ENCODE results near the gene CAB39L.
"Not testable (repeated sequence)": the region's sequence is repeated elsewhere in the genome, so short reads cannot be mapped to it uniquely, and the experiment has no call there.

The CAB39L gene

DNA sequence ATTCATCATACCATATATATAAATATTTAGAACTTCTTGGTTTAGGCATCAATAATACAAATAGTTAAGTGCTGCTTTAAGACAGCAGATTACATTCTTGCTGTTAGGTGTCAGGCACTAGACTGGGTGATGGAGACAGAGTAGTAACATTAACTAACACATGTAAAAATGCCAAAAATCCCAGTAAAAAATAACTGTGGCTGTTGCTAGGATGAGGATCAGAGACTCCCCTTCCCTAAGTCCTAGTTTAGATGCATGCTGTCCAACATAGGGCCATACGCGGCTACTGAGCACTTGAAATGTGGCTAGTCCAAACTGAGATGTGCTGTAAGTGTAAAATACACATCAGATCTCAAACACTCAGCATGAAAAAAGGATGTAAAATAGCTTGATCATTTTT, 101.4 kb downstream of the CAB39L start:
- no peak for DNase-seq

DNA sequence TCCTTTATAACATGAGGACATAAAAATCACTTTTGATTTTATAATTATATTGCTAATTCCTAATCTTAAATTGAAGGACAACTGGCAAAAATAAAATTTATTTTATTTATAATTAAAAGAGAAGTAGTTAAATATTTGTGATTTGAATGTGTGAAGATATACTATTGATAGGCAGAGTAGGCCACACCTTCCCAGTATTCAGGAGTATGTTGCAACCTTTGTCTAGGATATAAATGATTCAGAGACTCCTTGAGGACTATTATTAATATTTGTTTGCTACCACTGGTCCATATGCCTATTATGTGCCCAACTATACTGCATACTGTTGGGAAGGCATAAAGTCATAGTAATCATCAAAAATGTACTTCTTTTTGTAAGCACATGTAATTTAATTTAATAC, 101.9 kb downstream of the CAB39L start:
- DNase-seq: no peak

DNA sequence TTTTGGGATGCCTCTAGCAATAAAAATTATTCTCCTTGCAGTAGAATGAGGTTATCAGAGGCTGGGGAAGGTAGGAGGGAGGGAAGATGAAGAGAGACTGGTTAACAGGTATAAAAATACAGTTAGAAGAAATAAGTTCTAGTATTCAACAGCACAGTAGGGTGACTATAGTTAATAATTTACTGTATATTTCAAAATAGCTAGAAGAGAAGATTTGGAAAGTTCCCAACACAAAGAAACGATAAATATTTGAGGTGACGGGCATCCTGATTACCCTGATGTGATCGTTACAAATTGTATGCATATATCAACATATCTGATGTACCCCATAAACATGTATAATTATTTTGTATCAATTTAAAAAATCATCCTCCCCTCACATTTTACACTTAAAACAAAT, 102.3 kb downstream of the CAB39L start:
- DNase-seq: no peak

DNA sequence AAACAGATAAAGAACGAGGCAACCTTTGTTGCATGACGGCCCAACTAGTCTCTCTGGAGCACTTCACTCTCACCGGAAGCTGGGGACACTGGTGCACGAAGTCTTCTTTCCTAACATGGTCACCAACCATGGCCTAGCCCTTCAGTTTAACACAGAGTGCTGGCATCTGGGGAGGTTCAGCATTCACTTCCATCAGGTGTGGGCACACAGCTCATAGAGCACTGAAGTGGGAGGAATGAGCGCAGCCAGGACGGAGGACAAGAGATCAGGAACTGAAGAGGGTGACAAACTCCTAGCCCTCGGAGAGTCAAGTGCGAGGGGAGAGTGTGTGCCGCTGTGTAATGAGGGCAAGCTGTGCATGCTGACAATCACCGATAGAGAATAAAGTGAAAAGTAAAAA, 103.7 kb downstream of the CAB39L start:
- no peak for DNase-seq

DNA sequence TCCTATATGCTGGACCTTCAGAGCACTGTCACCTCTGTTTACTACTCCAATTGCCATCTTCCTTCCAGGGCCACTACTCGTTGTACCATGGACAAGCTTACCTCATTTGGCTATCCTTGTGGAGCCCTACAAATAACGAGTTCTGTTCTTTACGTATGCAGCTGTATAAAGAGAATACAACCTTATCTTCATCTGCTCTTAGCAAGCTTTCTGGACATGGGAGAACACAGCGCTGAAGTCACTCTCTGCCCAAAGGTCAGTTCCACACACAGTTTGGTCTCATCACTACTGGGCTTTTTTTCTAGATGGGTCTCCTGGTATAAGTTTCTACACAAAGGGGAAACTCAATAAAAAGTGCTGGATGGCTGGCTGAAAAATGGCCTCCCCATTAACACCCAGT, 107.2 kb downstream of the CAB39L start:
- no peak for DNase-seq

DNA sequence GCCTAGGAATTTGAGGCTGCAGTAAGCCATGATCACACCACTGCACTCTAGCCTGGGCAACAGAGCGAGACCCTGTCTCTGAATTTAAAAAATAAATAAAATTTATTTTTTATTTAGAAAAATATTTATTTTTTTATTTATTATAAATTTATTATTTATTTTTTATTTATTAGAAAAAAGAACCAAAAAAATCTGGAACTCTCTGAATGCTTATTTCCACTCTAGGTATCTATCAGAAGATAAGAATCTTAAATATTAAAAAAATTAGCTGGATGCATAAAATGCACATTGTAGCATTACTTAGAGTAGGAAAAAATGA, 113.4 kb downstream of the CAB39L start:
- no peak for DNase-seq

DNA sequence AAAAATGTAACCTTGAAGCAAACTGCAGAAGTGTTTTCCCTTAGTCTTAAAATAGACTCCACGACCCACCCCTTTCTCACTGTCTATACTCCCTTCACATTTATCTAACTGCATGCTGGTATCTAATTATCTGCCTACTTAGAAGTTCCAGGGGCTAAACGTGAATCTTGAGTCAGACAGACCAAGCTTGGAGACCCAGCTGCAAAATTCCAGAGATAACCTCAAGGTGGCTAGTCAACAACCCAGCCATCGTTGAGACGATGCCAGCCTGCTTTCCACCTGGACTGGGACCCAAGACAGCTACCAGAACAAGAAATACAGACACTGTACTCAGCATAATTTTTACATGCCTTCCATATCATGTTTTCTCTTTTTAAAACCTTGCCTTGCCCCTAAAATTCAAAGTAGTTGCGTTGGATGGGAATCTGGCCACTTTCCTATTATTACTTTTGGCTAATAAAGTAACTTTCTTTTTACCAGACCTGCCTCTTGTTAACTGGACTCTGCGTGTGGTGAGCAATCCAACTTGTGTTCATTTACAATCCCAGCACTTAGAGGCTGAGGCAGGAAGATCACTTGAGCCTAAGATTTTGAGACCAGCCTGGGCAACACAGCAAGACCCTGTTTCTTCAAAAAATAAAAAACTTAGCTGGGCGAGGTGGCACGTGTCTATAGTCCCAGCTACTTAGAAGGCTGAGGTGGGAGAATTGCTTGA, 113.9 kb downstream of the CAB39L start:
- no peak for DNase-seq

DNA sequence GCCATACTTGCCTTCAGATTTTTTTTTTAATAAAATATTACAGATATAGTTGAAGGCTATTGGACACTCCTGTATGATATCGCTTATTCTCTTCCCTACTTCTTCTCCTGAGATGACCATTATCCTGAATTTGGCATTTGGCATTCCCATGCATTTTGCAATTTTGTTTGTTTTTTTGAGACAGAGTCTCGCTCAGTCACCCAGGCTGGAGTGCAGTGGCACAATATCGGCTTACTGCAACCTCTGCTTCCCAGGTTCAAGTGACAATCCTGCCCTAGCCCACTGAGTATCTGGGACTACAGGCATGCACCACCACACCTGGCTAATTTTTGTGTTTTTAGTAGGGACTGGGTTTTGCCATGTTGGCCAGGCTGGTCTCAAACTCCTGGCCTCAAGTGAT, 116.7 kb downstream of the CAB39L start:
- DNase-seq: not testable (repeated sequence)

DNA sequence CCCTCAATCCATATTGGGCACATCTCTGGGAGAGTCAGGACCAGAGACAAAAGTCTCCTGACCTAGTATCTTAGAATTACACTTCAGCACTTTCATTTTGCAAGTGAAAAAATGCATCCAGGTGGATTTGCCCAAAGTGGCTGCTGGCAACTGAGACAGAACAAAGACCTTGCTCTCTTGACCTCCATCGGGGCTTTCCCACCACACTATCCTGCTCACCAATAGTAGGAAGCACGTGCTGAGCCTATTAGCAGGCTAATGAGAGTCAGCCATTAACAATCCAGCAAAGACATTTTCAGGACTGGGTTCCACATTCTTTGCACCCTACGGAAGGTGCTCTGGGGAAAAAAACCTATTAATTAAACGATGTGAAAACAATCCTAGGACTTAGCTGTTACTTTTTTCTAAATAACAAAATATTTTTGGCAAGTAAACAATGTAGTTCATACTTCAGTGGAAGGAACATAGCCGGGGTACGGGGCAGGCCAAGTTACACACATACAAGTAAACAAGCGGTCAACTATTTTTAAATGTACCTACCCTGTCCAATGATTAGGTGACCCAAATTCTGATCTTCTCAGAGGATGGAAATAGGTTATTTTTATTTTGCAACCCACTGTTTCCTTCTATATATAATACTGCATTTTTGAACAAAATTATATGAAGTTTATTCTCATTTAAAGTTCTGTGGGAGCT, 117.5 kb downstream of the CAB39L start:
- DNase-seq: no peak

DNA sequence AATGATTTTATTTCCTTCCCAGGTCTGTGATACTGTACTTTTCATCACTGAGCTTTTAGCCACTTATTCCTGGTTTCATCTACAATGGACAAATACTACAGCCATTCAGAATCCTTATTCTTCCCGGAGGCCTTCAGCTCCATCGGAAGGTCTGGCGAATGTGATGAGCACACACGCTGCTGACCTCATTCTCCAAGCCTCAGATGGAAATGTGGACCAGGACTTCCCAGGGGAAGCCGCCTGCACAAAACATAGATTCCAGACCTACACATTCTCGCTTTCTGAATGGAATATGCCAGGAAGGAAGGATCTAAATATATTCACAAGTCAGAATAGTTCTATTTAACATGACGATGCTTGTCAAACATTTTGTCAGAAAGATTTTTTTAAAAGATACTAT, 120.5 kb downstream of the CAB39L start:
- DNase-seq: no peak

DNA sequence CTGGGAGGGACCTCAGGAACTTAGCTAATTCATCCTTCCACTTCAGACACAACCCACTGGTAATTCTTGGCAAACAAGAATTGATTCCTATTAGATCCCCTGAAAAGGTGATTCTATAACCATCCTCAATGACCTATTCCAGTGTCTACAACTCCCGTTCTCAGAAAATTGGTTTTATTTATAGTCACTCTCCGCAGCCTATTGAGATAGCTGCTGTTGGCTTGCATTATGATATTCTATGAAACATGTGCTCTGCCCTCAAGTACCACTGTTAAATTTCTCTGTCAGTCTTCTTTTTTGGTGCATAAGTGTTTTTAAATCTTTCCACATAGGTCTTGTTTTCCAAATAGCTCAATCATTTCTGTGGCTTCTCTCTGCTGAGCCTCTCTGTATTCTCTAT, 121.2 kb downstream of the CAB39L start:
- no peak for DNase-seq

DNA sequence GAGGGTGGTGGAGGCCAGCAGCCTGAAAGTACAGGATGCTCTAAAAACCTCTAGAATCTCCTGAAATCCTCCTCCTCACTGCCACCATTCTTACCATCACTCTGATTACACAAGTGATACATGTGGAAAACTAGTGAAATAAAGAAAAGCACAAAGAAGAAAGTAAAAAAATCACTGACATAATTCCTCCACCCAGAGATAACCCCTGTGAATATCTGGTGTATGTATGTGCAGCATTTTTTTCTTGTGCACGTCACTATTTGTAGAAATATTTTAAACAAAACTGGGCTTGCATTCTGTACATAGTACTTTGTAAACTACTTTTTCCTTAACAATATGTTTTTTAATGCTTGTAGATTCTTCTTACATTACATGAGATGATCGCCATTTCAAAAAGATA, 122.9 kb downstream of the CAB39L start:
- no peak for DNase-seq

DNA sequence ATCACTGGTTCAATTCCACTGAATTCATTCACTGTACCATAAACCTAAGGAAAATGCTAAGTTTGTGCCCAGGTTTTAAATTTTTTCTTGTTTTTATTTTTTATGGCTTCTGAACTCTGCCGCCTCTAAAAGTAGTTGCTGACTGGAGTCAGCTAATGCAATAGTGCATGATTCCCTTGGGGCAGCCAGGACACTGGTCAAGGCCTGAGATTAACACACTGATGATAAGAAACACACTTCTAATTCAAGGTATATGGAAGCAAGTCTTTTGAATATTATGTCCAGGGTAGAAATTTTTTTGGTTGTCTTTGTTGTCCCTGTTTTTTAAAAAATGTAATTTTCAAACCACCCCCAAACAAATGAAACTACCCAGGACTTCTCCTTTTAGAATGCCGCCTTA, 123.9 kb downstream of the CAB39L start:
- DNase-seq: no peak

DNA sequence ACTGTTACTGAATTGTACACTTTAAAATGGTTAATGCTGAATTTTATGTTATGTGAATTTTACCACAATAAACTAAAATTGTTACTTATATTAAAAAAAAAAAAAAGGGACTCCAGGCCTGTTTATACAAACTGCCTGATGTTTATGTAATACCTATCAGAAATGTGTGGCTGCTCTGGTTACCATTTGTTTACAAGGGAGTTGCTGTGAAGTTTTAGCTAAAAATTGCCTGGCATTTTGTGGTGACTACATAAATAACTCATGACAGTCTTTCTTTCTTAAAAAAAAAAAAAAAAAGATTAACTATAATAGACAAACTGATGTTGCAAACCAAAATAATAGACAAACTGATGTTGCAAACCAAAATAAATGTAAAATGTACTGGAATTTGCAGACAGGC, 124.3 kb downstream of the CAB39L start:
- DNase-seq: no peak

DNA sequence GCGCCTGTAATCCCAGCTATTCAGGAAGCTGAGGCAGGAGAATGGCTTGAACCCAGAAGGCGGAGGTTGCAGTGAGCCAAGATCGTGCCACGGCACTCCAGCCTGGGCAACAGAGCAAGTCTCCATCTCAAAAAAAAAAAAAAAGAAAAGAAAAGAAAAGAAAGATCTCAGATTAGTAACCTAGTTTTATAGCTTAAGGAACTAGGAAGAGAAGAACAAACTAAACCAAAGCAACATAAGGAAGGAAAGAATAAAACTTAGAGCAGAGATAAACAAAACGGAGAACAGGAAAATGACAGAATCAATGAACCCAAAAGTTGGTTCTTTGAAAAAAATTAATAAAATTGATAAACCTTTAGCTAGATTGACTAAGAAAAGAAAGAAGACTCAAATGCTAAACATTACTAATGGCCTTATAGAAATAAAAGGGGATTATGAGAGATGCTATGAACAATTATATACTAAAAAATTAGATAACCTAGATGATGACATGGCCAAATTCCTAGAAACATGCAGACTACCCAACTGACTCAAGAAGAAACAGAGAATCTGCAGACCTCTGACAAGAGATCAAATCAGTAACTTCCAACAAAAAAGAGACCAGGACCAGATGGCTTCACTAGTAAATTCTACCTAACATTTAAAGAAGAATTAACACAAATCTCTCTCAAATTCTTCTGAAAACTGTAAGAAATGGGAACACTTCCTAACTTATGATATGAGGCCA, 127.9 kb downstream of the CAB39L start:
- no peak for DNase-seq

DNA sequence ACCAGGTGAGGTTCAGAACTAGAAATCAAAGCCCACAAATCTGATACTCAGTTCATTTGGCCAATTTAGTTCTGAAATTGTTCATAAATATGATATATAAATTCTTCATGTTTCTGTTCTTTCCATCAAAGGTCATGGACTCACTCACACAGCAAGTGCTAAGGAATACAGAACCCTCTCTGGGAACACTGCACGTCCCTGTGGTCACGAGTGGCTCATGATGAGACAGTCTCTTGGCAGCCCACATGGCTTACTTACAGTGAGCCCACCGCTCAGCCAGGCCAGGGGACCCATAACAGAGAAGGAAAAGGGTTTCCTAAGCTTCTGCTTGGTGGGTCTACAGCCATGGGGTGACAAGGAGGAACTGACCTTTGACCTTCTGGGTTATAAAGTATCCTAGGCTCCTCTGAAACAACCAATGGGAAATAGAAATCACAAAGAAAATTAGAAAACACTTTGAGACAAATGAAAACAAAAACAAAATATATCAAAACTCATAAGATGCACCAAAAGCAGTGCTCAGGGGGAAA, 128.8 kb downstream of the CAB39L start:
- DNase-seq: peak; percentile 28

DNA sequence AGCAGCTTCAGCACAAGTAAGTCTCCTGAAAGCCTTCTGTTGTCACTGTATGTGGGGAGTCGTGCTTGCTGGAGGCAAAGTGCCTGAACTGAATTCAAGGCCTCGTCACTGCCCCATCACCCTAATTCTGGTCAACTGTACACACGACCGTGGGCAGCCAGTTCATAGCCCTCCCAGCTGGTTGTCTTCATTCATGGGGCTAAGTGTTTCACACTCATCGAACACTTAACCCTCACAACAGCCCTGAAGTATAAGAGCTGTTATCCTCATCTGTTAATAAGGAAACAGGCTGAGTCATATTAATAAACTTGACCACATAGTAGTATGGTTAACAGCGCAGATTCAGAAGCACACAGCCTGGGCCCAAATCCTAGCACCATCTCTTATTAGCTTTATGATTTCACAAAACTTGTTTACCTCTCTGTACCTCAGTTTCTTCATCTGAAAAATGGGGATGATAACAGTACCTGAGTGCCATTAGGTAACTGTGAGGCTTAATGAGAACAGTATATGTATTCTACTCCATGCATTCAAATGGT, 129.5 kb downstream of the CAB39L start:
- DNase-seq: peak; percentile 23

DNA sequence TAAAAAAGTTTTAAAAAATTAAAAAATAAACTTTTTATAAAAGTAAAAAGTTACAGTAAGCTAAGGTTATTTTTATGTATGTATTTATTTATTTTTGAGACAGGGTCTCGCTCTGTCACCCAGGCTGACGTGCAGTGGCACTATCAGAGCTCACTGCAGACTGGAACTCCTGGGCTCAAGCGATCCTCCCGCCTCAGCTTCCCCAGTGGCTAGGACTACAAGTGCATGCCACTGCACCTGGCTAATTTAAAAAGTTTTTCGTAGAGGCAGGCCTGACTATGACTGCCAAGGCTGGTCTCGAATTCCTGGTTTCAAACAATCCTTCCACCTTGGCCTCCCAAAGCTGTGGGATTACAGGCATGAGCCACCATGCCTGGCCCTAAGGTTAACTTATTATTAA, 132.0 kb downstream of the CAB39L start:
- no peak for DNase-seq

DNA sequence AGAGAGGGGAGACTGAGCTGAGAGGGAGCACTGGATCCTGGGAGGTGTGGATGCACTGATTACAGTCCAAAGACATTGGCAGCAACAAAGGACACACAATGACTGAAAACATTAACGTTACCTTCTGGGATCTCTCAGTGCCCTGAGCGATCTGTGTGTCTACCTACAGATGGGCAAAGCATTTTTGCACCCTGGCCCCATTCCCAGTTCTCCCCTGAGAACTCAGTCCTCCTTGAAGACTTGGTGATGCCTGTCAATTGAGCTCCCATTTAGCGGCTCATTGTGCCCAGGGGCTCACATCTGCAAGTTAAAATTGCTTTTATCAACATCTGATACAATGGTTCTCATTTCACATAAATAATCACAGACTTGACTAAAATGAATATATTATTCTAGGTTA, 133.6 kb downstream of the CAB39L start:
- DNase-seq: no peak

DNA sequence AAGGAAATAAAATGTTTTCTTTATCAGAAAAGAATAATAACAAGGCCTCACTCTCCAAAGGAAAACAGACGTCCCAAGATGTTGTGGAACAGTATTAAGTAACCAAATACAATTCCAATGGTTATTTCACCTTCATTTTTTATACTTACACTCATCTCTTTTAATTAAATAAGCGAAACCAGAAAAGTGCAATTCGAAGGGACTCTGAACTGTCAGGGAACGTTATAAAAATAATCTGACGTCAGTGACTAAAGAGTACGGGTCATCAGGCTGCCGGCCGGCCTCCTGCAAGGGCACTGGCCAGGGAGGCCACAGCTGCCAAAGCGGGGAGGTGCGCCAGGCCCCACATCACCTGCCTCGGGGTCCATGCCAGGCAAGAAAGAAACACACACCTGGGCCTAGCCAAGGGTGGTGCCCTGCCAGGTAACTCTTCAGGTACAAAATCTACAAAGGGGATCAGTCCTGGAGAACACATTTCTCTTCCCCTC, 134.9 kb downstream of the CAB39L start:
- no peak for DNase-seq

DNA sequence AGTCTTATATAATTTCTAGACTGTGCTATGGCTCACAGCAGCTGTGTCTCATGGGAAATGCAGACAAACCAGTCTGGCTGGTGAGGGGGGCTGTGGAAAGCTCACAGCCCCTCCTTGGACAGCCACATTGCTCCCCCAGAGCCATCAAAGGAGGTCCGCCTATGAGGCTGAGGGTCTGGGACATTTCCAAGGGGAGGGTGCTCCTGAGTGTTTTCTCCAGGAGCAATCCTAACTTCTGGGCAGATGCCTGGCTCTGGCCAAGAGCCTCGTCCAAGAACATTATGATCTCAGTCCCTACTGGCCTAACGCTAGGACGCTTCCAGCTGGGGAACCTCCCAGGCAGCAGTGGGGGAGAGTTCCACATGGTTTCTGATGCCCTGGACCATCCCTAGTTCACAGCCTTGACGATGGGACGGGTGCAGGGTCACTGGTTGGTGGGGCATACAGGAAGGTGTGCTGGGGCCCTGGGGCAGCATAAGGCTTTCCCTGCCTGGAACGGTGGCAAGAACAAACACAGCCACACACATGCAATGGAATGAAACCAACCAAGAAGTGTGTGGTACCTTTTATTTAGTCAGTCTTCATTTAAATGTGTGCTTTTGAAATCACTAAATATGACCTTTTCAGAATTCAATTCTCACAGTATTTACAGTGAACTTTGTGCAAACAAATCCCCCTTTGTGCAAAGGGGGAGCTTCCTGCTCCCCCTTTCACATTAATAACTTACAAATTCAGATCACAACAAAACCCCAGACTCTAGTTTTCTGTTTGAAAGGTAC, 135.6 kb downstream of the CAB39L start:
- peak; percentile 65 for DNase-seq

DNA sequence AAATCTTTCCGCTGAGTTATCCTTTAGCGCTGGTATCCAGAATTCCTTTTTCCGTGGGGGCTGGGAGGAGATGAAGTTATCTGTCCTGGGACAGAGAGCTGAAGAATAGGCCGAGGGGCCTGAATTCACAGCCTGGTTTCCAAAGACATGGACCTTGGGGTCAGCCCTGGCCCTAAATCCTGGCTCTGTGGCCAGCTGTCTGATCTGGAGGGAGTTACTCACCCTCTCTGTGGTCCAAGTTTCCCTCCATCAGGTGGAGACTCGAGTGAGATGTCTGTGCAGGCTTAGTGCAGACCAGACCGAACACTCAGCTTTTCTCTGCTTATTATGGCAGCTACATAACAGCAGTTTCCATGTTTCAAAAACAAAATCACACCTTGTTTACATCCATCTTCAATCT, 136.5 kb downstream of the CAB39L start:
- DNase-seq: no peak
